GM23338 (cell line): ENCODE data around the gene RELN. TPM values are rescaled to one million over a fixed set of nuclear protein-coding genes. Genes with fewer than 3 reads are reported as not detected.

Experiments
- ATAC-seq: fragments of 200-7000 bp; cut with Tn5 transposase; 3 replicates; pipeline ENCODE4 v1.9.1; 2020
- DNase-seq: peaks from one replicate; pipeline ENCODE4 v3.0.0-alpha.2; 2015; ENCODE audit warnings: low spot score
- H2AFZ ChIP-seq: fragments of 200-600 bp; sonication (generic); 2 replicates; pipeline ENCODE4 v1.8.0; 2016; ENCODE audit warnings: antibody characterized with exemption, mild to moderate bottlenecking, moderate library complexity
- H3F3A ChIP-seq: fragments of 200-600 bp; sonication (generic); replicated peaks from 2 replicates; pipeline ENCODE4 v1.8.0; 2017; ENCODE audit warnings: antibody characterized with exemption, mixed run types, low read depth
- H3K27ac ChIP-seq: fragments of 200-600 bp; sonication (generic); 2 replicates; pipeline ENCODE4 v1.6.1; 2016; ENCODE audit warnings: low read depth
- H3K27me3 ChIP-seq: fragments of 200-600 bp; sonication (generic); 2 replicates; pipeline ENCODE4 v1.8.0; 2016; ENCODE audit warnings: mild to moderate bottlenecking, mixed run types, moderate library complexity; ENCODE audit not compliant: insufficient read depth
- H3K36me3 ChIP-seq: fragments of 200-600 bp; sonication (generic); 2 replicates; pipeline ENCODE4 v1.8.0; 2016; ENCODE audit warnings: mild to moderate bottlenecking; ENCODE audit not compliant: insufficient read depth
- H3K4me1 ChIP-seq: fragments of 200-600 bp; sonication (generic); 2 replicates; pipeline ENCODE4 v1.8.0; 2016; ENCODE audit warnings: mild to moderate bottlenecking, moderate library complexity; ENCODE audit not compliant: insufficient read depth
- H3K4me2 ChIP-seq: fragments of 200-600 bp; sonication (generic); 2 replicates; pipeline ENCODE4 v1.7.1; 2017; ENCODE audit warnings: mixed run types
- H3K4me3 ChIP-seq: fragments of 200-600 bp; sonication (generic); 2 replicates; pipeline ENCODE4 v1.6.1; 2016; ENCODE audit warnings: mixed run types
- H3K79me2 ChIP-seq: fragments of 200-600 bp; sonication (generic); replicated peaks from 2 replicates; pipeline ENCODE4 v1.8.0; 2017; ENCODE audit warnings: mild to moderate bottlenecking; ENCODE audit not compliant: insufficient read depth
- H3K9me2 ChIP-seq: fragments of 200-600 bp; sonication (generic); 2 replicates; pipeline ENCODE4 v1.8.0; 2017; ENCODE audit not compliant: insufficient read depth
- H4K20me1 ChIP-seq: fragments of 200-600 bp; sonication (generic); replicated peaks from 2 replicates; pipeline ENCODE4 v1.8.0; 2017; ENCODE audit warnings: mild to moderate bottlenecking; ENCODE audit not compliant: insufficient read depth
- H3K27ac Mint-ChIP-seq: 2 replicates; pipeline ENCODE4 v1.8.0; 2020; ENCODE audit warnings: inconsistent platforms, mild to moderate bottlenecking, moderate library complexity, mixed read lengths
- H3K27me3 Mint-ChIP-seq: 3 replicates; pipeline ENCODE4 v1.8.0; 2022; ENCODE audit warnings: low read depth, mild to moderate bottlenecking, moderate library complexity, mixed read lengths, inconsistent platforms; ENCODE audit not compliant: insufficient read depth, poor library complexity
- H3K36me3 Mint-ChIP-seq: 3 replicates; pipeline ENCODE4 v1.8.0; 2021; ENCODE audit warnings: low read depth, mild to moderate bottlenecking, inconsistent platforms, moderate library complexity, mixed read lengths
- H3K4me1 Mint-ChIP-seq: 3 replicates; pipeline ENCODE4 v1.8.0; 2020; ENCODE audit warnings: mild to moderate bottlenecking, inconsistent platforms, mixed read lengths
- H3K4me3 Mint-ChIP-seq: 3 replicates; pipeline ENCODE4 v1.8.0; 2021; ENCODE audit warnings: moderate library complexity, mild to moderate bottlenecking, inconsistent platforms, mixed read lengths
- H3K9me3 Mint-ChIP-seq: 3 replicates; pipeline ENCODE4 v1.8.0; 2020; ENCODE audit warnings: moderate library complexity, mild to moderate bottlenecking, inconsistent platforms, mixed read lengths
- CREB1 ChIP-seq: fragments of 250-450 bp; sonication (Bioruptor Pico); IDR thresholded peaks from 2 replicates; pipeline ENCODE4 v1.5.0; 2020; ENCODE audit warnings: low read depth, mild to moderate bottlenecking, moderate library complexity
- EZH2 ChIP-seq: fragments of 200-600 bp; sonication (generic); IDR thresholded peaks from one replicate; pipeline ENCODE4 v1.8.0; 2017; ENCODE audit warnings: antibody characterized with exemption, mild to moderate bottlenecking, low read depth; ENCODE audit not compliant: unreplicated experiment
- EZH2phosphoT487 ChIP-seq: fragments of 200-600 bp; sonication (generic); IDR thresholded peaks from one replicate; pipeline ENCODE4 v1.8.1; 2018; ENCODE audit warnings: antibody characterized with exemption; ENCODE audit not compliant: unreplicated experiment
- JUNB ChIP-seq: IDR thresholded peaks from one replicate; pipeline ENCODE4 v1.6.1; 2016; ENCODE audit warnings: antibody characterized with exemption; ENCODE audit not compliant: unreplicated experiment
- NANOG ChIP-seq: IDR thresholded peaks from 2 replicates; pipeline ENCODE4 v1.6.1; 2016; ENCODE audit warnings: antibody characterized with exemption, borderline replicate concordance
- POLR2AphosphoS5 ChIP-seq: IDR thresholded peaks from 2 replicates; pipeline ENCODE4 v1.6.1; 2016; ENCODE audit warnings: antibody characterized with exemption, low read depth
- STAT1 ChIP-seq: IDR thresholded peaks from one replicate; pipeline ENCODE4 v1.6.1; 2016; ENCODE audit warnings: antibody characterized with exemption; ENCODE audit not compliant: unreplicated experiment
- ZNF114 ChIP-seq: fragments of 250-450 bp; sonication (Bioruptor Pico); IDR thresholded peaks from 2 replicates; pipeline ENCODE4 v1.5.0; 2020; ENCODE audit warnings: mild to moderate bottlenecking, moderate library complexity
- ZNF331 ChIP-seq: fragments of 250-450 bp; sonication (Bioruptor Pico); IDR thresholded peaks from 2 replicates; pipeline ENCODE4 v1.5.0; 2020; ENCODE audit warnings: low read depth, mild to moderate bottlenecking, moderate library complexity
- polyA plus RNA-seq: library from polyadenylated mRNA; unstranded; fragments of >200 nt; fragmentation: Nextera tagmentation; extraction: Ambion mirVana; gene quantifications from 2 replicates; pipeline ENCODE4 v1.2.1, GENCODE V29; 2016
- total RNA-seq: library from RNA; depleted of rRNA; stranded (reverse); fragments of >200 nt; shearing (Covaris generic); gene quantifications from 2 replicates; pipeline ENCODE4 v1.2.3, GENCODE V29; 2014
- TF ChIP-seq, protein P1 (sequence below): IDR thresholded peaks from one replicate; pipeline ENCODE4 v1.6.1; 2018; ENCODE audit warnings: antibody characterized with exemption; ENCODE audit not compliant: unreplicated experiment
- TF ChIP-seq, protein P2 (sequence below): fragments of 250-450 bp; sonication (Bioruptor Pico); IDR thresholded peaks from 2 replicates; pipeline ENCODE4 v1.5.0; 2020; ENCODE audit warnings: mild to moderate bottlenecking, moderate library complexity
- TF ChIP-seq, protein P3 (sequence below), 2 experiments: fragments of 200-600 bp in 1 of 2; sonication (generic) in 1 of 2; conservative IDR thresholded peaks; 2 replicates each; pipeline versions ENCODE4 v1.5.1 to v1.6.1; 2016 to 2017; ENCODE audit warnings: antibody characterized with exemption in 2 of 2, low read depth in 2 of 2, mild to moderate bottlenecking in 2 of 2, moderate library complexity in 1 of 2
- TF ChIP-seq, protein P4 (sequence below): IDR thresholded peaks from 2 replicates; pipeline ENCODE4 v1.6.1; 2016; ENCODE audit warnings: antibody characterized with exemption

RELN gene
- total and polyA plus RNA-seq, 2 experiments from 2014 or later = 0.10 to 0.76 TPM

DNA sequence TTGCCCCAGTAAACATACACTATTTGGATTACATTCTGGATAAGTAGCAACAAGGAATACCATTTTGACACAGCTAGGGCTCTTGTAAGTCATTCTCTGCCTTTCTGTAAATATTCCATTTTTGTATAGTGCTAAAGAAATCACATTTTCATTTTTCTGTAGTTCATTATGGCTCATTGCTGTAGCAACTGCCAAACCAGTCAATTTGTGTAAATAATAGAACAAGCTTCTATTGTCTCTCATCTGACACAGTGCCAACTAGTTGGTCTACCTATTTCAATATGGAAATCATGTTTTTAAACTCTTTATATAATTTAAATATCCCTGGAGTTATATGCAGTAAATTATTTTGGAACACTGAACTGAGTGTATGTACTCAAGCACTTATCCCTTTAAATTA is 193.7 kb downstream of the RELN start:
- H3K79me2 ChIP-seq = no peaks in the 10 kb centered on the region
- H4K20me1 ChIP-seq = no peaks in the 10 kb centered on the region
- TF ChIP-seq, protein P1, sequence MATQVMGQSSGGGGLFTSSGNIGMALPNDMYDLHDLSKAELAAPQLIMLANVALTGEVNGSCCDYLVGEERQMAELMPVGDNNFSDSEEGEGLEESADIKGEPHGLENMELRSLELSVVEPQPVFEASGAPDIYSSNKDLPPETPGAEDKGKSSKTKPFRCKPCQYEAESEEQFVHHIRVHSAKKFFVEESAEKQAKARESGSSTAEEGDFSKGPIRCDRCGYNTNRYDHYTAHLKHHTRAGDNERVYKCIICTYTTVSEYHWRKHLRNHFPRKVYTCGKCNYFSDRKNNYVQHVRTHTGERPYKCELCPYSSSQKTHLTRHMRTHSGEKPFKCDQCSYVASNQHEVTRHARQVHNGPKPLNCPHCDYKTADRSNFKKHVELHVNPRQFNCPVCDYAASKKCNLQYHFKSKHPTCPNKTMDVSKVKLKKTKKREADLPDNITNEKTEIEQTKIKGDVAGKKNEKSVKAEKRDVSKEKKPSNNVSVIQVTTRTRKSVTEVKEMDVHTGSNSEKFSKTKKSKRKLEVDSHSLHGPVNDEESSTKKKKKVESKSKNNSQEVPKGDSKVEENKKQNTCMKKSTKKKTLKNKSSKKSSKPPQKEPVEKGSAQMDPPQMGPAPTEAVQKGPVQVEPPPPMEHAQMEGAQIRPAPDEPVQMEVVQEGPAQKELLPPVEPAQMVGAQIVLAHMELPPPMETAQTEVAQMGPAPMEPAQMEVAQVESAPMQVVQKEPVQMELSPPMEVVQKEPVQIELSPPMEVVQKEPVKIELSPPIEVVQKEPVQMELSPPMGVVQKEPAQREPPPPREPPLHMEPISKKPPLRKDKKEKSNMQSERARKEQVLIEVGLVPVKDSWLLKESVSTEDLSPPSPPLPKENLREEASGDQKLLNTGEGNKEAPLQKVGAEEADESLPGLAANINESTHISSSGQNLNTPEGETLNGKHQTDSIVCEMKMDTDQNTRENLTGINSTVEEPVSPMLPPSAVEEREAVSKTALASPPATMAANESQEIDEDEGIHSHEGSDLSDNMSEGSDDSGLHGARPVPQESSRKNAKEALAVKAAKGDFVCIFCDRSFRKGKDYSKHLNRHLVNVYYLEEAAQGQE = no peak
- TF ChIP-seq EZH2 = no peak
- TF ChIP-seq, protein P2, sequence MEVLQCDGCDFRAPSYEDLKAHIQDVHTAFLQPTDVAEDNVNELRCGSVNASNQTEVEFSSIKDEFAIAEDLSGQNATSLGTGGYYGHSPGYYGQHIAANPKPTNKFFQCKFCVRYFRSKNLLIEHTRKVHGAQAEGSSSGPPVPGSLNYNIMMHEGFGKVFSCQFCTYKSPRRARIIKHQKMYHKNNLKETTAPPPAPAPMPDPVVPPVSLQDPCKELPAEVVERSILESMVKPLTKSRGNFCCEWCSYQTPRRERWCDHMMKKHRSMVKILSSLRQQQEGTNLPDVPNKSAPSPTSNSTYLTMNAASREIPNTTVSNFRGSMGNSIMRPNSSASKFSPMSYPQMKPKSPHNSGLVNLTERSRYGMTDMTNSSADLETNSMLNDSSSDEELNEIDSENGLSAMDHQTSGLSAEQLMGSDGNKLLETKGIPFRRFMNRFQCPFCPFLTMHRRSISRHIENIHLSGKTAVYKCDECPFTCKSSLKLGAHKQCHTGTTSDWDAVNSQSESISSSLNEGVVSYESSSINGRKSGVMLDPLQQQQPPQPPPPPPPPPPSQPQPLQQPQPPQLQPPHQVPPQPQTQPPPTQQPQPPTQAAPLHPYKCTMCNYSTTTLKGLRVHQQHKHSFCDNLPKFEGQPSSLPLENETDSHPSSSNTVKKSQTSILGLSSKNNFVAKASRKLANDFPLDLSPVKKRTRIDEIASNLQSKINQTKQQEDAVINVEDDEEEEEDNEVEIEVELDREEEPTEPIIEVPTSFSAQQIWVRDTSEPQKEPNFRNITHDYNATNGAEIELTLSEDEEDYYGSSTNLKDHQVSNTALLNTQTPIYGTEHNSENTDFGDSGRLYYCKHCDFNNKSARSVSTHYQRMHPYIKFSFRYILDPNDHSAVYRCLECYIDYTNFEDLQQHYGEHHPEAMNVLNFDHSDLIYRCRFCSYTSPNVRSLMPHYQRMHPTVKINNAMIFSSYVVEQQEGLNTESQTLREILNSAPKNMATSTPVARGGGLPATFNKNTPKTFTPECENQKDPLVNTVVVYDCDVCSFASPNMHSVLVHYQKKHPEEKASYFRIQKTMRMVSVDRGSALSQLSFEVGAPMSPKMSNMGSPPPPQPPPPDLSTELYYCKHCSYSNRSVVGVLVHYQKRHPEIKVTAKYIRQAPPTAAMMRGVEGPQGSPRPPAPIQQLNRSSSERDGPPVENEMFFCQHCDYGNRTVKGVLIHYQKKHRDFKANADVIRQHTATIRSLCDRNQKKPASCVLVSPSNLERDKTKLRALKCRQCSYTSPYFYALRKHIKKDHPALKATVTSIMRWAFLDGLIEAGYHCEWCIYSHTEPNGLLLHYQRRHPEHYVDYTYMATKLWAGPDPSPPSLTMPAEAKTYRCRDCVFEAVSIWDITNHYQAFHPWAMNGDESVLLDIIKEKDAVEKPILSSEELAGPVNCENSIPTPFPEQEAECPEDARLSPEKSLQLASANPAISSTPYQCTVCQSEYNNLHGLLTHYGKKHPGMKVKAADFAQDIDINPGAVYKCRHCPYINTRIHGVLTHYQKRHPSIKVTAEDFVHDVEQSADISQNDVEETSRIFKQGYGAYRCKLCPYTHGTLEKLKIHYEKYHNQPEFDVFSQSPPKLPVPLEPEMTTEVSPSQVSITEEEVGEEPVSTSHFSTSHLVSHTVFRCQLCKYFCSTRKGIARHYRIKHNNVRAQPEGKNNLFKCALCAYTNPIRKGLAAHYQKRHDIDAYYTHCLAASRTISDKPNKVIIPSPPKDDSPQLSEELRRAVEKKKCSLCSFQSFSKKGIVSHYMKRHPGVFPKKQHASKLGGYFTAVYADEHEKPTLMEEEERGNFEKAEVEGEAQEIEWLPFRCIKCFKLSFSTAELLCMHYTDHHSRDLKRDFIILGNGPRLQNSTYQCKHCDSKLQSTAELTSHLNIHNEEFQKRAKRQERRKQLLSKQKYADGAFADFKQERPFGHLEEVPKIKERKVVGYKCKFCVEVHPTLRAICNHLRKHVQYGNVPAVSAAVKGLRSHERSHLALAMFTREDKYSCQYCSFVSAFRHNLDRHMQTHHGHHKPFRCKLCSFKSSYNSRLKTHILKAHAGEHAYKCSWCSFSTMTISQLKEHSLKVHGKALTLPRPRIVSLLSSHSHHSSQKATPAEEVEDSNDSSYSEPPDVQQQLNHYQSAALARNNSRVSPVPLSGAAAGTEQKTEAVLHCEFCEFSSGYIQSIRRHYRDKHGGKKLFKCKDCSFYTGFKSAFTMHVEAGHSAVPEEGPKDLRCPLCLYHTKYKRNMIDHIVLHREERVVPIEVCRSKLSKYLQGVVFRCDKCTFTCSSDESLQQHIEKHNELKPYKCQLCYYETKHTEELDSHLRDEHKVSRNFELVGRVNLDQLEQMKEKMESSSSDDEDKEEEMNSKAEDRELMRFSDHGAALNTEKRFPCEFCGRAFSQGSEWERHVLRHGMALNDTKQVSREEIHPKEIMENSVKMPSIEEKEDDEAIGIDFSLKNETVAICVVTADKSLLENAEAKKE (CRISPR knock-in tag) = no peak
- TF ChIP-seq NANOG = no peak
- TF ChIP-seq, protein P3, sequence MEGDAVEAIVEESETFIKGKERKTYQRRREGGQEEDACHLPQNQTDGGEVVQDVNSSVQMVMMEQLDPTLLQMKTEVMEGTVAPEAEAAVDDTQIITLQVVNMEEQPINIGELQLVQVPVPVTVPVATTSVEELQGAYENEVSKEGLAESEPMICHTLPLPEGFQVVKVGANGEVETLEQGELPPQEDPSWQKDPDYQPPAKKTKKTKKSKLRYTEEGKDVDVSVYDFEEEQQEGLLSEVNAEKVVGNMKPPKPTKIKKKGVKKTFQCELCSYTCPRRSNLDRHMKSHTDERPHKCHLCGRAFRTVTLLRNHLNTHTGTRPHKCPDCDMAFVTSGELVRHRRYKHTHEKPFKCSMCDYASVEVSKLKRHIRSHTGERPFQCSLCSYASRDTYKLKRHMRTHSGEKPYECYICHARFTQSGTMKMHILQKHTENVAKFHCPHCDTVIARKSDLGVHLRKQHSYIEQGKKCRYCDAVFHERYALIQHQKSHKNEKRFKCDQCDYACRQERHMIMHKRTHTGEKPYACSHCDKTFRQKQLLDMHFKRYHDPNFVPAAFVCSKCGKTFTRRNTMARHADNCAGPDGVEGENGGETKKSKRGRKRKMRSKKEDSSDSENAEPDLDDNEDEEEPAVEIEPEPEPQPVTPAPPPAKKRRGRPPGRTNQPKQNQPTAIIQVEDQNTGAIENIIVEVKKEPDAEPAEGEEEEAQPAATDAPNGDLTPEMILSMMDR (conservative IDR thresholded peaks at IDR 0.05; ENCODE audit: low read depth in 2 of 2) = no peak
- TF ChIP-seq, protein P4, sequence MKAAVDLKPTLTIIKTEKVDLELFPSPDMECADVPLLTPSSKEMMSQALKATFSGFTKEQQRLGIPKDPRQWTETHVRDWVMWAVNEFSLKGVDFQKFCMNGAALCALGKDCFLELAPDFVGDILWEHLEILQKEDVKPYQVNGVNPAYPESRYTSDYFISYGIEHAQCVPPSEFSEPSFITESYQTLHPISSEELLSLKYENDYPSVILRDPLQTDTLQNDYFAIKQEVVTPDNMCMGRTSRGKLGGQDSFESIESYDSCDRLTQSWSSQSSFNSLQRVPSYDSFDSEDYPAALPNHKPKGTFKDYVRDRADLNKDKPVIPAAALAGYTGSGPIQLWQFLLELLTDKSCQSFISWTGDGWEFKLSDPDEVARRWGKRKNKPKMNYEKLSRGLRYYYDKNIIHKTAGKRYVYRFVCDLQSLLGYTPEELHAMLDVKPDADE = no peak
- no peak for TF ChIP-seq EZH2phosphoT487
- TF ChIP-seq JUNB = no peak
- no peak for TF ChIP-seq ZNF331 (CRISPR knock-in tag)
- no peak for TF ChIP-seq STAT1
- no peak for TF ChIP-seq CREB1 (CRISPR knock-in tag)
- TF ChIP-seq POLR2AphosphoS5 = no peak
- no peak for TF ChIP-seq ZNF114 (CRISPR knock-in tag)
- no peaks in the 10 kb centered on the region for H3F3A ChIP-seq
- no peaks in the 10 kb centered on the region for H3K27me3 ChIP-seq
- no peak overlapping the region for H3K4me2 ChIP-seq
- no peaks in the 10 kb centered on the region for H3K36me3 ChIP-seq
- Mint-ChIP-seq H3K27me3 (no peaks in the 10 kb centered on the region), H3K27ac (no peak overlapping the region), H3K36me3 (no peaks in the 10 kb centered on the region), H3K4me3 (no peak overlapping the region), H3K9me3 (no peaks in the 10 kb centered on the region), H3K4me1 (peaks cover 4% of the 10 kb centered on the region; the same call in 2 of the 3 replicates)
- no peak for ATAC-seq
- H3K9me2 ChIP-seq = peaks cover 3% of the 10 kb centered on the region; the same call in 1 of the 2 replicates
- H3K4me1 ChIP-seq = no peaks in the 10 kb centered on the region
- DNase-seq = no peak
- no peak overlapping the region for H2AFZ ChIP-seq
- H3K4me3 ChIP-seq = no peak overlapping the region
- H3K27ac ChIP-seq = no peak overlapping the region
